ENCODE data around the gene C9. TPM values are rescaled to one million over a fixed set of nuclear protein-coding genes. Genes with fewer than 3 reads are reported as not detected.
"Not testable (repeated sequence)": the region's sequence is repeated elsewhere in the genome, so short reads cannot be mapped to it uniquely, and the experiment has no call there.

C9 gene
- total RNA-seq, 4 donors from 2014 or later: not detected

DNA sequence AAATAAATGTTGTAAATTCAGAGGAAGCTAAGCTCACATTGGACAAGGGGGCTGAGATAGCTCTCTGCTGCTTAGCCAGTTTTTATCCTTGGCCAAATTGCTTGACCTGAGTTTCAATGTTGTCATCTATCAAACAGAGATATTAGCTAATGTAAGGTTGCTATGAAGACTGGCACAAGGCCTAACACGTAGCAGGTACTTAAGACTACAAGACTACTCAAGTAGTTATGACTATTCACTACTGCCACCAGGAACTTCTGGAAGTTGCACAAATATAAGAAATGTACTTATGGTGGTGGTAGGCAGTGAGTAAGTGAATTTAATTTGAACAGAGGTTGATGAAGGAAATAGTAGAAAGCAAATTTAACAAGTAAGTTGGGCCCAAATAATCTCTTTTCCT lies 127.6 kb downstream of the C9 start:
- Histone ChIP-seq H3K4me1 (no peaks in the 10 kb centered on the region), H3K27me3 (no peaks in the 10 kb centered on the region), H3K27ac (no peak overlapping the region), H3K4me3 (replicated peaks in 1 of 3) (no peak overlapping the region), H3K36me3 (no peaks in the 10 kb centered on the region), H3K9me3 (no peaks in the 10 kb centered on the region)
- intact Hi-C loops (cut with DNase I): no loop called here
- TF ChIP-seq POLR2A (IDR thresholded peaks at IDR 0.05): no peak
- TF ChIP-seq, protein P1, sequence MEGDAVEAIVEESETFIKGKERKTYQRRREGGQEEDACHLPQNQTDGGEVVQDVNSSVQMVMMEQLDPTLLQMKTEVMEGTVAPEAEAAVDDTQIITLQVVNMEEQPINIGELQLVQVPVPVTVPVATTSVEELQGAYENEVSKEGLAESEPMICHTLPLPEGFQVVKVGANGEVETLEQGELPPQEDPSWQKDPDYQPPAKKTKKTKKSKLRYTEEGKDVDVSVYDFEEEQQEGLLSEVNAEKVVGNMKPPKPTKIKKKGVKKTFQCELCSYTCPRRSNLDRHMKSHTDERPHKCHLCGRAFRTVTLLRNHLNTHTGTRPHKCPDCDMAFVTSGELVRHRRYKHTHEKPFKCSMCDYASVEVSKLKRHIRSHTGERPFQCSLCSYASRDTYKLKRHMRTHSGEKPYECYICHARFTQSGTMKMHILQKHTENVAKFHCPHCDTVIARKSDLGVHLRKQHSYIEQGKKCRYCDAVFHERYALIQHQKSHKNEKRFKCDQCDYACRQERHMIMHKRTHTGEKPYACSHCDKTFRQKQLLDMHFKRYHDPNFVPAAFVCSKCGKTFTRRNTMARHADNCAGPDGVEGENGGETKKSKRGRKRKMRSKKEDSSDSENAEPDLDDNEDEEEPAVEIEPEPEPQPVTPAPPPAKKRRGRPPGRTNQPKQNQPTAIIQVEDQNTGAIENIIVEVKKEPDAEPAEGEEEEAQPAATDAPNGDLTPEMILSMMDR (IDR thresholded peaks at IDR 0.05): no peak
- 22 to 45% methylated on average over 1 of the region's 1 CpG for WGBS, 2 donors
- no peak for DNase-seq

DNA sequence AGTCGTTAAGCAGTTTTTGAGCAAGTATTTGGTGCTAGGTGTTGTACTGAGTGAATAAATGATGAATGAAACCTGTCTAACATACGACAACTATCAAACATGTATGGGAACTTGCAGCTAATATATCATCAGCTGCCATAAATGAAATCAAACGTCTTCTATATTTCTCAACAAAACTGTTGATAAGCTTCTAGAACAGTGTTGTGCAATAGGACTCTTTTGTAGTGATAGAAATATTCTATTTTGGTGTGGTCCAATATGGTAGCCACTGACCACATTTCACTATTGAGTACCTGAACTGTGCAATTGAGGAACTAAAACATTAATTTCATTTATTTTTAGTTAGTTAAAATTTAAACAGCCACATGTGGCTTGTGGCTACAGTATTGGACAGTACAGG lies 128.6 kb downstream of the C9 start:
- no peak for DNase-seq
- no peaks in the 10 kb centered on the region for H3K4me1 ChIP-seq
- no peaks in the 10 kb centered on the region for H3K27me3 ChIP-seq
- TF ChIP-seq, protein P1 (IDR thresholded peaks at IDR 0.05): no peak
- TF ChIP-seq POLR2A (IDR thresholded peaks at IDR 0.05): no peak
- no peaks in the 10 kb centered on the region for H3K9me3 ChIP-seq
- intact Hi-C loops (cut with DNase I): no loop called here
- WGBS, 2 donors: 88 to 90% methylated on average over 3 of the region's 3 CpGs
- no peak overlapping the region for H3K27ac ChIP-seq
- H3K36me3 ChIP-seq: no peaks in the 10 kb centered on the region
- H3K4me3 ChIP-seq (replicated peaks in 1 of 3): no peak overlapping the region

- H3K36me3 ChIP-seq; intact Hi-C loops (cut with DNase I); DNase-seq; H3K27me3 ChIP-seq; H3K9me3 ChIP-seq; H3K4me1 ChIP-seq; H3K4me3 ChIP-seq (replicated peaks in 1 of 3); H3K27ac ChIP-seq: not testable (repeated sequence)
- WGBS, 2 donors: 87 to 91% methylated on average over 1 of the region's 1 CpG
Observed at GRCh38 chr5:39234494-39234893, 129.8 kb downstream of the C9 start.

Other genes with a start within 250 kb of the C9 start
- 10 to 100 TPM in 1 of 4 donors, 1 to 10 TPM in 3; 2.4 to 15.6 (median 3.7) TPM for gene FYB1, start 144.9 kb downstream of the C9 start, total RNA-seq
- 10 to 100 TPM; 22.9 to 57.4 (median 54.6) TPM for gene DAB2, start 60.5 kb upstream of the C9 start, total RNA-seq